ENCODE results near the gene GGACT.

The GGACT gene

GRCh38 chr13:100483139-100483538, 105.5 kb downstream of the GGACT start:
- DNase-seq (ENCODE audit: low read depth in 2 of 2, low spot score in 1 of 2) = no peak

GRCh38 chr13:100480676-100481075, 107.9 kb downstream of the GGACT start:
- no peak for DNase-seq (ENCODE audit: low read depth in 2 of 2, low spot score in 1 of 2)

Data from stimulated activated CD8-positive, alpha-beta memory T cell treated with anti-CD3 and anti-CD28 coated beads, Interleukin-4, amount 100 ng/mL, for 1 hour (primary cell).